T-helper 1 cell treated with Interleukin-12 subunit alpha and Interleukin-12 subunit beta and Interleukin-4 antibody, amounts not matched to agents 30 μg/mL and 1 μg/mL, for 36 hours (primary cell): ENCODE data around the gene ACAD10.
"Not testable (repeated sequence)": the region's sequence is repeated elsewhere in the genome, so short reads cannot be mapped to it uniquely, and the experiment has no call there.

Source experiments
- H3K27ac Mint-ChIP-seq: one replicate; pipeline ENCODE4 v1.8.0; 2021; ENCODE audit warnings: mild to moderate bottlenecking, mixed read lengths
- H3K27me3 Mint-ChIP-seq: one replicate; pipeline ENCODE4 v1.8.0; 2021; ENCODE audit warnings: low read depth, mixed read lengths
- H3K36me3 Mint-ChIP-seq: one replicate; pipeline ENCODE4 v1.8.0; 2021; ENCODE audit warnings: low read depth, mixed read lengths
- H3K4me1 Mint-ChIP-seq: one replicate; pipeline ENCODE4 v1.8.0; 2021; ENCODE audit warnings: low read depth, mixed read lengths
- H3K4me3 Mint-ChIP-seq: one replicate; pipeline ENCODE4 v1.8.0; 2021; ENCODE audit warnings: mild to moderate bottlenecking, moderate library complexity, mixed read lengths
- H3K9me3 Mint-ChIP-seq: one replicate; pipeline ENCODE4 v1.8.0; 2021; ENCODE audit warnings: mixed read lengths

Gene ACAD10

GRCh38 chr12:111719316-111719715 lies 33.5 kb downstream of the ACAD10 start:
- not testable (repeated sequence) for H3K4me1 Mint-ChIP-seq, H3K9me3 Mint-ChIP-seq, H3K4me3 Mint-ChIP-seq, H3K27me3 Mint-ChIP-seq, H3K27ac Mint-ChIP-seq, H3K36me3 Mint-ChIP-seq

GRCh38 chr12:111720457-111720856 lies 34.6 kb downstream of the ACAD10 start:
- no peak overlapping the region for H3K27ac Mint-ChIP-seq
- H3K4me3 Mint-ChIP-seq, result no peak overlapping the region
- no peaks in the 10 kb centered on the region for H3K27me3 Mint-ChIP-seq
- no peaks in the 10 kb centered on the region for H3K4me1 Mint-ChIP-seq
- H3K36me3 Mint-ChIP-seq, result peaks cover 12% of the 10 kb centered on the region
- no peaks in the 10 kb centered on the region for H3K9me3 Mint-ChIP-seq

- peaks cover 10% of the 10 kb centered on the region for H3K36me3 Mint-ChIP-seq
- H3K27ac Mint-ChIP-seq, H3K9me3 Mint-ChIP-seq, H3K4me1 Mint-ChIP-seq, H3K27me3 Mint-ChIP-seq, H3K4me3 Mint-ChIP-seq: not testable (repeated sequence)
These were observed 38.0 kb downstream of the ACAD10 start for GRCh38 chr12:111723646-111724360.

- H3K36me3 Mint-ChIP-seq, result peaks cover 18% of the 10 kb centered on the region
- H3K4me3 Mint-ChIP-seq, result no peak overlapping the region
- no peak overlapping the region for H3K27ac Mint-ChIP-seq
- H3K4me1 Mint-ChIP-seq, result no peaks in the 10 kb centered on the region
- no peaks in the 10 kb centered on the region for H3K27me3 Mint-ChIP-seq
- no peaks in the 10 kb centered on the region for H3K9me3 Mint-ChIP-seq
These were observed 42.9 kb downstream of the ACAD10 start for GRCh38 chr12:111728795-111729194.

DNA sequence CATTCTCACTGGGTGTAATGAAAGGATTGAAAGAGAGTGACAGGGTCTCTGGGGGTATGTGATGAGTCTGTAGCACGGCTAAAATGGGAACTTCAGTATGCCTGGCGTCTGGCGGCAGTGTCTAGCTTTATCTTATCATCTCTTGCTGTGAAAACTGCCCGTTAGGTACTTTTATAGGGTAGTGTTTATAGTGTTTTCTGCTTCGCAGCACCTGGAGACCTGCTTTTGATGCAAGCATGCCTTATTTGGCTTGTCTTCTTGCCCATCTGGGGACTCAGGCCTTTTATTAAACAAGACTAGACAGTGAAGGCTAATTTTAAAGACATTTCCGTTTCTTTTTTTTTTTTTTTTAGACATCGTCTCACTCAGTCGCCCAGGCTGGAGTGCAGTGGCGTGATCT lies 44.6 kb downstream of the ACAD10 start:
- Mint-ChIP-seq H3K27me3 (no peaks in the 10 kb centered on the region), H3K4me3 (no peak overlapping the region), H3K9me3 (no peaks in the 10 kb centered on the region), H3K36me3 (peaks cover 10% of the 10 kb centered on the region), H3K4me1 (no peaks in the 10 kb centered on the region), H3K27ac (no peak overlapping the region)

GRCh38 chr12:111732786-111733185 lies 46.9 kb downstream of the ACAD10 start:
- Mint-ChIP-seq H3K27me3 (no peaks in the 10 kb centered on the region), H3K27ac (no peak overlapping the region), H3K4me1 (no peaks in the 10 kb centered on the region), H3K9me3 (no peaks in the 10 kb centered on the region), H3K36me3 (peaks cover 14% of the 10 kb centered on the region), H3K4me3 (no peak overlapping the region)

- Mint-ChIP-seq H3K4me3 (no peak overlapping the region), H3K36me3 (peaks cover 14% of the 10 kb centered on the region), H3K27ac (no peak overlapping the region), H3K27me3 (no peaks in the 10 kb centered on the region), H3K9me3 (no peaks in the 10 kb centered on the region), H3K4me1 (no peaks in the 10 kb centered on the region)
These were observed 47.6 kb downstream of the ACAD10 start for GRCh38 chr12:111733340-111733915.

DNA sequence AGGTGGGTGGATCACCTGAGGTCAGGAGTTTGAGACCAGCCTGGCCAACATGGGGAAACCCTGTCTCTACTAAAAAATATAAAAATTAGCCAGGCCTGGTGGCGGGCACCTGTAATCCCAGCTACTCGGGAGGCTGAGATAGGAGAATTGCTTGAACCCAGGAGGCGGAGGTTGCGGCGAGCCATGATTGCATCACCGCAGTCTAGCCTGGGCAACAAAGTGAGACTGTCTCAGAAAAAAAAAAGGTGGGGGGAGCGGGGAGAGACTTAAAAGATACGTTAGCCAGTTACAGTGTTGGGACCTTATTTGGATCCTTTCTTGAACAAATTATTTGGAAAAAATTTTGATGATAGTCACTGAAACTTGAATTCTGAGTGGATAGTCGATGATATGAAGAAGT lies 53.7 kb downstream of the ACAD10 start:
- H3K4me3 Mint-ChIP-seq, H3K27me3 Mint-ChIP-seq, H3K9me3 Mint-ChIP-seq, H3K36me3 Mint-ChIP-seq, H3K4me1 Mint-ChIP-seq, H3K27ac Mint-ChIP-seq: not testable (repeated sequence)

- Mint-ChIP-seq H3K4me1 (no peaks in the 10 kb centered on the region), H3K9me3 (no peaks in the 10 kb centered on the region), H3K4me3 (no peak overlapping the region), H3K27me3 (no peaks in the 10 kb centered on the region), H3K36me3 (peaks cover 4% of the 10 kb centered on the region), H3K27ac (no peak overlapping the region)
These were observed 55.5 kb downstream of the ACAD10 start for GRCh38 chr12:111741235-111741812.

GRCh38 chr12:111745211-111745610 lies 59.4 kb downstream of the ACAD10 start:
- no peaks in the 10 kb centered on the region for H3K9me3 Mint-ChIP-seq
- H3K4me3 Mint-ChIP-seq, result no peak overlapping the region
- no peaks in the 10 kb centered on the region for H3K4me1 Mint-ChIP-seq
- H3K36me3 Mint-ChIP-seq, result peaks cover 2% of the 10 kb centered on the region
- no peak overlapping the region for H3K27ac Mint-ChIP-seq
- no peaks in the 10 kb centered on the region for H3K27me3 Mint-ChIP-seq

- Mint-ChIP-seq H3K27me3 (no peaks in the 10 kb centered on the region), H3K27ac (no peak overlapping the region), H3K4me1 (no peaks in the 10 kb centered on the region), H3K9me3 (no peaks in the 10 kb centered on the region), H3K4me3 (no peak overlapping the region), H3K36me3 (peaks cover 2% of the 10 kb centered on the region)
These were observed 61.5 kb downstream of the ACAD10 start for GRCh38 chr12:111747333-111747732.

DNA sequence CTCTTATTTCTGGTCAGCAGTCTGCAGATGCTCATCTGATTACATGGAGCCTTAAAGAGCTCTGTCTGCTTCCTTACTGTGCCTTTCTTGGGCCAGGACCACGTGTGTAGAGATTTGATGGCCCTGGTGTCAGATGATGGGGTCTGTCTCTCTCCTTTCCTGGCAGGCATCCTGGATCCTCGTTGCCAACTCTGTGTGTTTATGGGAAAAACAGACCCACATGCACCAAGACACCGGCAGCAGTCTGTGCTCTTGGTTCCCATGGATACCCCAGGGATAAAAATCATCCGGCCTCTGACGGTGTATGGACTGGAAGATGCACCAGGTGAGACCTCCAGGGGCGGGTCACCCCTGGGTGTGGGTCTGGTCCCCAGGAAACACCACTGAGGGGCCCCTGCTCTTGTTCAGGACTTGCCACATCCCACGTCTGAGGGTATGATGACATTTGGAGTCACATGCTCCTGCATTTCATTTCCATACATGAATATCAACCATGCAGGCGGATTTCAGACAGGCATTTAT lies 62.4 kb downstream of the ACAD10 start:
- no peaks in the 10 kb centered on the region for H3K9me3 Mint-ChIP-seq
- no peak overlapping the region for H3K27ac Mint-ChIP-seq

GRCh38 chr12:111748867-111749266 lies 63.0 kb downstream of the ACAD10 start:
- no peaks in the 10 kb centered on the region for H3K27me3 Mint-ChIP-seq
- no peaks in the 10 kb centered on the region for H3K9me3 Mint-ChIP-seq
- H3K4me1 Mint-ChIP-seq, result no peaks in the 10 kb centered on the region
- H3K27ac Mint-ChIP-seq, result no peak overlapping the region
- H3K4me3 Mint-ChIP-seq, result no peak overlapping the region
- H3K36me3 Mint-ChIP-seq, result peaks cover 2% of the 10 kb centered on the region

More for the DNA sequence above, 62.4 kb downstream of the ACAD10 start:
- Mint-ChIP-seq H3K4me1 (no peaks in the 10 kb centered on the region), H3K27me3 (no peaks in the 10 kb centered on the region), H3K4me3 (no peak overlapping the region), H3K36me3 (peaks cover 2% of the 10 kb centered on the region)

- Mint-ChIP-seq H3K27me3 (no peaks in the 10 kb centered on the region), H3K4me1 (no peaks in the 10 kb centered on the region), H3K27ac (no peak overlapping the region), H3K9me3 (no peaks in the 10 kb centered on the region), H3K4me3 (no peak overlapping the region), H3K36me3 (peaks cover 2% of the 10 kb centered on the region)
These were observed 63.5 kb downstream of the ACAD10 start for GRCh38 chr12:111749391-111749790.
